Measurements from ENCODE around the gene SMPD3.

DNA sequence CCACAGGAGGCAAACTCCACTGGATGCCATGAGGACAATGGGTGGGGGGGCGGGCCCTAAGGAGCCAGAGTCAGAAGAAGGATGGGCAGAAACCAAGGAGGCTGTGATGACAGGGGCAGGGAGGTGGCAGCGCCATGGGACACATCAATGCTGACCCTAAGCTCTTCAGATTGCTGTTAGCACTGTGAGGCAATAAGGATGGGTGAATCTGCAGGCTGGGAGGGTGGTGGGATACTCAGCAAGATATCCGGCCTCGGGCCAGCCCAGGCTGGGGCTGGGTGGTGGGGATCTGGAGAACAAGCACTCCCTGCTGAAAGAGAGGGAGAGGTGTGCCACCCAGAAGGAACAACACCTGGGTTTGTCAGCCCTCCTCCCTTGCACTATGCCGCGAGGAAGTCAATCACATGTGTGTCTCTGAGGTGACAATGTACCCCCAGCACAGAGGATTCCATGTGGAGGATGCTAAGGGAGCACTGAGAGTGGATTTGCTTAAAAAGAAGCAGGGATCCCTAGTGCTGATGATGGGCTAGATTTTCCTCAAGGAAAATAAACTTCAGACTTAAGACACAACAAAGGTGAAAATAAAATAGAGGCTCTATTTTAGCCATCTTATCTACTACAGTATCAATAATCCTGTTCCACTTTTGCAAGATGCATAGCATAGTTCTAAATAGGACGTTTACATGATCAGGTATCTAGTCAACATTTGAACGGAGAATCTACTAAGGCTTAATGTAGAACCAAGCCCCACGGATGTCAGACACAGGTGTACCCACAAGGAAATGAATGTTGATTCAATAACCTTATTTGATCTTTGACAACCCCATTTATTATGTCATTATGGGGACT lies 22.6 kb downstream of the SMPD3 start:
- TF ChIP-seq, protein P1, sequence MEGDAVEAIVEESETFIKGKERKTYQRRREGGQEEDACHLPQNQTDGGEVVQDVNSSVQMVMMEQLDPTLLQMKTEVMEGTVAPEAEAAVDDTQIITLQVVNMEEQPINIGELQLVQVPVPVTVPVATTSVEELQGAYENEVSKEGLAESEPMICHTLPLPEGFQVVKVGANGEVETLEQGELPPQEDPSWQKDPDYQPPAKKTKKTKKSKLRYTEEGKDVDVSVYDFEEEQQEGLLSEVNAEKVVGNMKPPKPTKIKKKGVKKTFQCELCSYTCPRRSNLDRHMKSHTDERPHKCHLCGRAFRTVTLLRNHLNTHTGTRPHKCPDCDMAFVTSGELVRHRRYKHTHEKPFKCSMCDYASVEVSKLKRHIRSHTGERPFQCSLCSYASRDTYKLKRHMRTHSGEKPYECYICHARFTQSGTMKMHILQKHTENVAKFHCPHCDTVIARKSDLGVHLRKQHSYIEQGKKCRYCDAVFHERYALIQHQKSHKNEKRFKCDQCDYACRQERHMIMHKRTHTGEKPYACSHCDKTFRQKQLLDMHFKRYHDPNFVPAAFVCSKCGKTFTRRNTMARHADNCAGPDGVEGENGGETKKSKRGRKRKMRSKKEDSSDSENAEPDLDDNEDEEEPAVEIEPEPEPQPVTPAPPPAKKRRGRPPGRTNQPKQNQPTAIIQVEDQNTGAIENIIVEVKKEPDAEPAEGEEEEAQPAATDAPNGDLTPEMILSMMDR (conservative IDR thresholded peaks at IDR 0.05 in 1 of 2, IDR thresholded peaks at IDR 0.05 in 1 of 2; ENCODE audit: extremely low read depth in 1 of 2, insufficient read depth in 1 of 2, low read depth in 1 of 2, low read length in 2 of 2): no peak
- TF ChIP-seq EZH2 (IDR thresholded peaks at IDR 0.05; ENCODE audit: borderline replicate concordance, low read length): no peak
